Activated CD4-positive, alpha-beta T cell treated with anti-CD3 and anti-CD28 coated beads, Interleukin-2, amount 50 U/mL, for 48 hours (primary cell): ENCODE measurements around the gene PAX8.

Experiments
- DNase-seq, 2 experiments: peaks; one replicate each; pipeline ENCODE4 v3.0.0-alpha.2; 2020

The PAX8 gene

GRCh38 chr2:113181258-113182051 lies 97.3 kb downstream of the PAX8 start:
- DNase-seq, result no peak

- DNase-seq, result no peak
These were observed 98.4 kb downstream of the PAX8 start for GRCh38 chr2:113180131-113180946.

GRCh38 chr2:113179446-113180045 lies 99.2 kb downstream of the PAX8 start:
- no peak for DNase-seq

- DNase-seq, result peak; percentile 53 to 66
These were observed 99.8 kb downstream of the PAX8 start for GRCh38 chr2:113178891-113179290.

- DNase-seq, result no peak
These were observed 100.5 kb downstream of the PAX8 start for GRCh38 chr2:113178069-113178746.

- DNase-seq, result no peak
These were observed 101.9 kb downstream of the PAX8 start for GRCh38 chr2:113176696-113177355.

- DNase-seq, result peak in 1 of 2 experiments; percentile 44
These were observed 102.7 kb downstream of the PAX8 start for GRCh38 chr2:113175736-113176695.

GRCh38 chr2:113175042-113175628 lies 103.6 kb downstream of the PAX8 start:
- peak; percentile 70 to 81 for DNase-seq

- peak in 1 of 2 experiments; percentile 46 for DNase-seq
These were observed 104.4 kb downstream of the PAX8 start for GRCh38 chr2:113174376-113174750.

GRCh38 chr2:113173542-113174375 lies 105.0 kb downstream of the PAX8 start, which contains the start of gene PSD4:
Gene PSD4, plus strand, starts transcription at chr2:113173971. Its CDS starts 8,486 bp downstream, at chr2:113182457.
- DNase-seq, result peak; percentile 89 to 93

- no peak for DNase-seq
These were observed 105.8 kb downstream of the PAX8 start for GRCh38 chr2:113172721-113173541.

GRCh38 chr2:113171334-113172075 lies 107.2 kb downstream of the PAX8 start:
- DNase-seq, result no peak

GRCh38 chr2:113169586-113169985 lies 109.1 kb downstream of the PAX8 start:
- DNase-seq, result no peak

- no peak for DNase-seq
These were observed 109.7 kb downstream of the PAX8 start for GRCh38 chr2:113169002-113169530.

- DNase-seq, result no peak
These were observed 110.8 kb downstream of the PAX8 start for GRCh38 chr2:113167962-113168340.

GRCh38 chr2:113167115-113167932 lies 111.4 kb downstream of the PAX8 start:
- peak; percentile 55 to 63 for DNase-seq

- DNase-seq, result no peak
These were observed 112.5 kb downstream of the PAX8 start for GRCh38 chr2:113166187-113166645.
